Mesothelial cell of epicardium (in vitro differentiated cells): Measurements from ENCODE around the gene STYX. TPM values are rescaled to one million over a fixed set of nuclear protein-coding genes. Genes with fewer than 3 reads are reported as not detected.

Experiments used
- DNase-seq, 2 experiments: peaks; one replicate each; pipeline ENCODE4 v3.0.0; 2021; ENCODE audit warnings: low spot score in 2 of 2; ENCODE audit not compliant: unreplicated experiment in 2 of 2
- H3K27ac Mint-ChIP-seq: 2 replicates; pipeline ENCODE4 v1.8.0; 2021; ENCODE audit warnings: mixed read lengths
- H3K27me3 Mint-ChIP-seq: 2 replicates; pipeline ENCODE4 v1.8.0; 2021; ENCODE audit warnings: low read depth, mixed read lengths
- H3K36me3 Mint-ChIP-seq: 2 replicates; pipeline ENCODE4 v1.8.0; 2021; ENCODE audit warnings: mixed read lengths
- H3K4me1 Mint-ChIP-seq: 2 replicates; pipeline ENCODE4 v1.8.0; 2021; ENCODE audit warnings: mixed read lengths
- H3K4me3 Mint-ChIP-seq: 2 replicates; pipeline ENCODE4 v1.8.0; 2021; ENCODE audit warnings: mild to moderate bottlenecking, moderate library complexity, mixed read lengths
- H3K9me3 Mint-ChIP-seq: 2 replicates; pipeline ENCODE4 v1.8.0; 2021; ENCODE audit warnings: mixed read lengths
- CTCF ChIP-seq: fragments of 200-600 bp; sonication (generic); IDR thresholded peaks from one replicate; pipeline ENCODE4 v1.5.0; 2021; ENCODE audit warnings: antibody characterized with exemption; ENCODE audit not compliant: unreplicated experiment
- total RNA-seq: library from RNA; stranded (reverse); gene quantifications from 3 replicates; pipeline ENCODE4 v1.2.1, GENCODE V29; 2021

Gene STYX
- total RNA-seq, 1 donor from 2014 or later: 11.4 TPM

GRCh38 chr14:52806115-52806514 is 76.1 kb downstream of the STYX start:
- Mint-ChIP-seq H3K4me3 (no peak overlapping the region), H3K4me1 (no peaks in the 10 kb centered on the region), H3K36me3 (no peaks in the 10 kb centered on the region), H3K9me3 (no peaks in the 10 kb centered on the region), H3K27me3 (no peaks in the 10 kb centered on the region), H3K27ac (no peak overlapping the region)
- TF ChIP-seq CTCF: no peak
- DNase-seq: no peak

- Mint-ChIP-seq H3K9me3 (no peaks in the 10 kb centered on the region), H3K27ac (no peak overlapping the region), H3K4me1 (no peaks in the 10 kb centered on the region), H3K27me3 (no peaks in the 10 kb centered on the region), H3K36me3 (no peaks in the 10 kb centered on the region), H3K4me3 (no peak overlapping the region)
- no peak for TF ChIP-seq CTCF
- no peak for DNase-seq
These were observed 78.1 kb downstream of the STYX start for GRCh38 chr14:52808101-52808500.

- H3K27ac Mint-ChIP-seq: no peak overlapping the region
- H3K4me1 Mint-ChIP-seq: peaks cover 7% of the 10 kb centered on the region
- H3K9me3 Mint-ChIP-seq: no peaks in the 10 kb centered on the region
- no peak overlapping the region for H3K4me3 Mint-ChIP-seq
- H3K27me3 Mint-ChIP-seq: no peaks in the 10 kb centered on the region
- no peaks in the 10 kb centered on the region for H3K36me3 Mint-ChIP-seq
- DNase-seq: no peak
- no peak for TF ChIP-seq CTCF
These were observed 91.9 kb downstream of the STYX start for GRCh38 chr14:52821805-52822250.

GRCh38 chr14:52824462-52824861 is 94.5 kb downstream of the STYX start:
- no peaks in the 10 kb centered on the region for H3K27me3 Mint-ChIP-seq
- H3K4me3 Mint-ChIP-seq: no peak overlapping the region
- H3K36me3 Mint-ChIP-seq: no peaks in the 10 kb centered on the region
- no peak for DNase-seq
- peaks cover 13% of the 10 kb centered on the region for H3K4me1 Mint-ChIP-seq
- no peaks in the 10 kb centered on the region for H3K9me3 Mint-ChIP-seq
- H3K27ac Mint-ChIP-seq: no peak overlapping the region
- no peak for TF ChIP-seq CTCF

Other genes with a start within 250 kb of the STYX start
- 11.5 to 12.7 TPM (median 12.6 TPM) in 3 replicates for gene TXNDC16, start 177.7 kb upstream of the STYX start, total RNA-seq
- gene GPR137C, start 177.3 kb upstream of the STYX start, total RNA-seq: 3.5 to 4.1 TPM (median 3.8 TPM) in 3 replicates
- gene ERO1A, start 34.6 kb upstream of the STYX start, total RNA-seq: 38.4 to 42.7 TPM (median 39.3 TPM) in 3 replicates
- 96.4 to 106 TPM (median 102 TPM) in 3 replicates for gene PSMC6, start 23.0 kb upstream of the STYX start, total RNA-seq
- 17.4 to 19.7 TPM (median 17.8 TPM) in 3 replicates for gene GNPNAT1, start 61.4 kb downstream of the STYX start, total RNA-seq
- 75.8 to 85.3 TPM (median 78.4 TPM) in 3 replicates for gene FERMT2, start 220.9 kb downstream of the STYX start, total RNA-seq